ELF-1 (cell line): ENCODE measurements around the gene PRDX2.

Experiments used
- DNase-seq: peaks from one replicate; pipeline ENCODE4 v3.0.0-alpha.2; 2016; ENCODE audit warnings: low read depth, low spot score

PRDX2 gene

DNA sequence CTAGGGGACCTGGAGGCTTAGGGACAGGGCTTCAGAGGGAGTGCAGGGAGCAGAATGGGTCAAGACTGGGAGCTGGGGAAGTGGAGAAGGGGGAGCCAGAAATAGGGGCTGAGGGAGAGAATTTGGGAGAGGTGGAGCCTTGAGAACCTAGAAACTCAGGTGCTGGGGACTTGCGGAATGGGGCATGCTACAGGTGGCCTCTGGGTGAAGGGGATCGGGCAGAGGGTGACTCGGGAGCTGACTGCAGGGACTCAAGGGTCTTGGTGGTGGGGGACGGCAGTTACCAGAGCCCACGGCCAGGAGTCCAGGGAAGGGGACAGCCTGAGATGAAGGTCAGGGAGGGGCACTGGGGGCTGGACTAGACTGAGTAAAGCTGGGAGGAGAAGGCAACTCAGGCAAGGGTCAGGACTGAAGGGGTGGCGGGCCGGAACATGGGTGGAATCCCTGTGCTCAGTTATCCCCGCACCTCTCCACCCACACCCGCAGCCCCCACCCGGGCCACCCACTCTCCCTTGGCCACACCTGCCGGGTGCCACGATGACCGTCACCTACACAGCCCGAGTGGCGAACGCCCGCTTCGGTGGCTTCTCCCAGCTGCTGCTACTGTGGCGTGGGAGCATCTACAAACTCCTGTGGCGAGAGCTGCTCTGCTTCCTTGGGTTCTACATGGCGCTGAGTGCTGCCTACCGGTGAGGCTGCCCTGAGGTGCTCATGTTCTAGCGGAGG, 49.4 kb downstream of the PRDX2 start:
- no peak for DNase-seq

DNA sequence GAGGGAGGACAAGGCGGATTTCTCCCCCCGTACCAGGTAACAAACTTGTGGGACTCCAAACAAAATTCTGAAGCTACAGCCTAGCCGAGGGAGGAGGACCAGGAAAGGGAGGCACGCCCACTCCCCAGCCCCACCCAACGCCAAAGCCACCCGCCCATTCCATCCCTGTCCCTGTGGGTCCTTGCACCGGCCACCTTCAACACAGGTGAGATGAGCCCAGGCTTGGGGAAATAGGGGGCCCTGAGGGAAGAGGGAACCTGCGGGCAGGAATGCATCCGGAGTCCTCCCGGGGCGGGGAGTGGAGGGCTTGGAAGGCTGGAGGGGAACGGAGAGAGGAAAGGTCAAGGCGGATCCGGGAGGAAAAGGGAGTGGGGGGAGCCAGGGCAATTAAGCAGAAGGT, 50.0 kb downstream of the PRDX2 start, which contains the start of gene BEST2:
TSS of gene BEST2 (plus strand) at position 157 of the 400 bp plus-strand sequence. CDS start 802 bp downstream, outside the sequence.
- no peak for DNase-seq

DNA sequence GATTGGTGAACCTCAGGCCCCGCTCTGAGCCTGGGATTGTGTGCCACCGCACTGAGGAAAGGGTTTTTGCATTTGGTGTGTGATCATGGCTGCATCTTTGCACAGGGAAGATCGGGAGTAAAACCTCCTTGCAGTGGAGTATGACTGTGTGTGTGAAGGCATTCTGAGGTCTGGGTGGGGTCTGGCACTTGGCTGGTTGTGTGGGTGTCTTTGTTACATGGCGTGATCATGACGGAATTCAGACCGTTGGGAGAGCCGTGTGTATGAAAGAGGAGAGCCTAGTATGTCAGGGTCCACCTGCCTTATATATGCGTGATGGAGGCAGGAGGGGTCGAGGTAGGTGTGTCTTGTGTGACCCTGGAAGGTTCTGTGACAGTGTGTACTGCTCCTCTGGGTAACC, 50.7 kb downstream of the PRDX2 start:
- DNase-seq, result no peak

DNA sequence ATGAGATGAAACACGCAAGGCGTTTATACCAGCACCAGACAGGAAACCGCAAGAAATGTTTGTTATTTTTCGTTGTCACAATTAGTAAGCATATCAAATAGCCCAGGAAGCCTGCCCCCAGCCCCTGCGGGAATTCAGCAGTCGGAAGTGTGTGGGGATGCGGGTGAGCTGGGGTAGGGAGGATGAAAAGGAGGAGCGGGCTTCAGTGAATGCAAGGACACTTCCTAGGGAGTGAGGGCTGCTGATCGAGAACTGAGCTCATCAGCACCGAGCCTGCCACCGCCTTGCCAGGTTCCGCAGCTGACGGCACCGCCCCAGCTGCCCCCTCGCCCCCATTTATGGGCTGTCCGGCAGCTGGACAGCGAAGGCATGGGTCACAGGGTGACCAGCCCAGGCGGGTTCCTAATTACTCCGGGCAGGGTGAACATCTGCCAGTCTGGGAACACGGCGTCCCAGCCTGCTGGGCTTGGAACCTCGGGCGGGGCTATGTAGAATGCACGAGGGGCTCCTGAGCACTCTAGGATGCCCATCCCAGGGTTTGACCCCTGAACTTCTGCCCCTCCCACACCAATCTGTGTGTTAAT, 51.6 kb downstream of the PRDX2 start:
- DNase-seq, result no peak

DNA sequence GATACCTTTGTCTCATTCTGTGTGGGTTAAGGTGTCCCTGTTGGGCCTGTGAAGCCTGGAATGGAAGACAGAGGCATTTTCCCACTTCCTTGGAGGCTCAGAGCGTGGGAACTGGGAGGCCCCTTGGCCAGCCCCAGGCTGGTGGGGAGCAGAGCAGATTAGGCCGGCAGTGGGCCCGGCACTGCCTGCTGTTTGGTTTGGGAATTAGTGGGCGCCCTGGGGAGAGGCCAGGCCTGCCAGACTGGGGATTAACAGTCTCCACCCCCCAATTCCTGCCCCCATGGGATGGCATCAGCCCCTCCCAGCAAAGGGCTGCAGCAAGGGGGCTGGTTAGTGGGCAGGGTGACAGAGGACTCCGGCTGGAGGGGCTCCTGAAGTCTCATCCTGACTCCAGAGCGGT, 53.1 kb downstream of the PRDX2 start:
- DNase-seq, result no peak
